ENCODE measurements around the gene AEBP2. TPM values are rescaled to one million over a fixed set of nuclear protein-coding genes. Genes with fewer than 3 reads are reported as not detected.
"Not testable (repeated sequence)": the region's sequence is repeated elsewhere in the genome, so short reads cannot be mapped to it uniquely, and the experiment has no call there.

Gene AEBP2
- total RNA-seq, 3 donors from 2014 or later (not counting 1 experiment from before 2014, with no cell fraction given) = 57.1 to 79.5 (median 61.8) TPM

- Histone ChIP-seq H3K4me3 (ENCODE audit: low read length) (no peak overlapping the region), H3K9me3 (ENCODE audit: control insufficient read depth, insufficient read depth, low read length) (no peaks in the 10 kb centered on the region), H3K36me3 (ENCODE audit: control insufficient read depth, insufficient read depth, low read length) (no peaks in the 10 kb centered on the region), H3K27me3 (ENCODE audit: control insufficient read depth, insufficient read depth, low read length) (no peaks in the 10 kb centered on the region), H3K27ac (ENCODE audit: low read length) (no peak overlapping the region), H3K4me1 (ENCODE audit: control insufficient read depth, insufficient read depth, low read length) (no peaks in the 10 kb centered on the region)
- no peak overlapping the region for H3K4me3 Mint-ChIP-seq
- no peak overlapping the region for H3K27ac Mint-ChIP-seq
- no peak for DNase-seq
- no peaks in the 10 kb centered on the region for H3K27me3 Mint-ChIP-seq (ENCODE audit: low read depth in 2 of 2)
- no peaks in the 10 kb centered on the region for H3K36me3 Mint-ChIP-seq
- ATAC-seq = no peak
- no CpG with 5 or more reads among the region's 2 CpGs for WGBS (ENCODE audit: insufficient coverage)
- H3K4me1 Mint-ChIP-seq = no peaks in the 10 kb centered on the region
- intact Hi-C loops (cut with micrococcal nuclease) = no loop called here
- TF ChIP-seq CTCF (IDR thresholded peaks at IDR 0.05) = no peak
- no peaks in the 10 kb centered on the region for H3K9me3 Mint-ChIP-seq
Observed at GRCh38 chr12:19394385-19394784, 44.9 kb upstream of the AEBP2 start.

GRCh38 chr12:19397534-19397933 lies 41.8 kb upstream of the AEBP2 start:
- no peak overlapping the region for H3K27ac ChIP-seq (ENCODE audit: low read length)
- Mint-ChIP-seq H3K36me3 (no peaks in the 10 kb centered on the region), H3K4me3 (no peak overlapping the region), H3K27ac (no peak overlapping the region), H3K9me3 (no peaks in the 10 kb centered on the region), H3K4me1 (peaks cover 2 to 11% of the 10 kb centered on the region in 2 donors), H3K27me3 (ENCODE audit: low read depth in 2 of 2) (no peaks in the 10 kb centered on the region)
- ATAC-seq = no peak
- intact Hi-C loops (cut with micrococcal nuclease) = no loop called here
- no peaks in the 10 kb centered on the region for H3K36me3 ChIP-seq (ENCODE audit: control insufficient read depth, insufficient read depth, low read length)
- no peak for TF ChIP-seq CTCF (IDR thresholded peaks at IDR 0.05)
- H3K4me3 ChIP-seq (ENCODE audit: low read length) = no peak overlapping the region
- peaks cover 8% of the 10 kb centered on the region for H3K4me1 ChIP-seq (ENCODE audit: control insufficient read depth, insufficient read depth, low read length)
- no peak for DNase-seq
- 97% methylated on average over 4 of the region's 4 CpGs for WGBS (ENCODE audit: insufficient coverage)
- H3K27me3 ChIP-seq (ENCODE audit: control insufficient read depth, insufficient read depth, low read length) = no peaks in the 10 kb centered on the region
- no peaks in the 10 kb centered on the region for H3K9me3 ChIP-seq (ENCODE audit: control insufficient read depth, insufficient read depth, low read length)

GRCh38 chr12:19398376-19399363 lies 40.6 kb upstream of the AEBP2 start:
- 97% methylated on average over 4 of the region's 6 CpGs for WGBS (ENCODE audit: insufficient coverage)
- no peak overlapping the region for H3K27ac Mint-ChIP-seq
- no peaks in the 10 kb centered on the region for H3K36me3 ChIP-seq (ENCODE audit: control insufficient read depth, insufficient read depth, low read length)
- peaks cover 5% of the 10 kb centered on the region for H3K9me3 ChIP-seq (ENCODE audit: control insufficient read depth, insufficient read depth, low read length)
- H3K4me1 ChIP-seq (ENCODE audit: control insufficient read depth, insufficient read depth, low read length) = peaks cover 20% of the 10 kb centered on the region
- no peak for DNase-seq
- peaks cover 8 to 22% of the 10 kb centered on the region in 2 donors for H3K4me1 Mint-ChIP-seq
- H3K4me3 ChIP-seq (ENCODE audit: low read length) = no peak overlapping the region
- H3K4me3 Mint-ChIP-seq = no peak overlapping the region
- ATAC-seq = no peak
- no peaks in the 10 kb centered on the region for H3K27me3 Mint-ChIP-seq (ENCODE audit: low read depth in 2 of 2)
- H3K36me3 Mint-ChIP-seq = no peaks in the 10 kb centered on the region
- TF ChIP-seq CTCF (IDR thresholded peaks at IDR 0.05) = no peak
- no peaks in the 10 kb centered on the region for H3K27me3 ChIP-seq (ENCODE audit: control insufficient read depth, insufficient read depth, low read length)
- intact Hi-C loops (cut with micrococcal nuclease) = no loop called here
- no peak overlapping the region for H3K27ac ChIP-seq (ENCODE audit: low read length)
- H3K9me3 Mint-ChIP-seq = no peaks in the 10 kb centered on the region

- H3K9me3 Mint-ChIP-seq; DNase-seq; H3K27ac Mint-ChIP-seq; intact Hi-C loops (cut with micrococcal nuclease); H3K27me3 ChIP-seq (ENCODE audit: control insufficient read depth, insufficient read depth, low read length); ATAC-seq; H3K27me3 Mint-ChIP-seq (ENCODE audit: low read depth in 2 of 2); H3K36me3 Mint-ChIP-seq; H3K27ac ChIP-seq (ENCODE audit: low read length); H3K4me3 Mint-ChIP-seq; H3K4me3 ChIP-seq (ENCODE audit: low read length); H3K36me3 ChIP-seq (ENCODE audit: control insufficient read depth, insufficient read depth, low read length): not testable (repeated sequence)
- Histone ChIP-seq H3K4me1 (ENCODE audit: control insufficient read depth, insufficient read depth, low read length) (peaks cover 40% of the 10 kb centered on the region), H3K9me3 (ENCODE audit: control insufficient read depth, insufficient read depth, low read length) (peaks cover 25% of the 10 kb centered on the region)
- peaks cover 17 to 32% of the 10 kb centered on the region in 2 donors for H3K4me1 Mint-ChIP-seq
- 98% methylated on average over 8 of the region's 9 CpGs for WGBS (ENCODE audit: insufficient coverage)
Observed at GRCh38 chr12:19400649-19401285, 38.5 kb upstream of the AEBP2 start.

Data from natural killer cell (primary cell).